BLaER1 (cell line): ENCODE results near the gene PCDHAC2.

Source experiments
- H3K27ac ChIP-seq: shearing (Covaris generic); formaldehyde crosslinking; 2 replicates; pipeline ENCODE4 v1.8.1; 2022
- H3K27me3 ChIP-seq: shearing (Covaris generic); formaldehyde crosslinking; 2 replicates; pipeline ENCODE4 v1.8.1; 2022
- H3K36me3 ChIP-seq: shearing (Covaris generic); formaldehyde crosslinking; 2 replicates; pipeline ENCODE4 v1.8.1; 2022
- H3K4me1 ChIP-seq: shearing (Covaris generic); formaldehyde crosslinking; 2 replicates; pipeline ENCODE4 v1.8.1; 2022
- H3K4me2 ChIP-seq: shearing (Covaris generic); formaldehyde crosslinking; 2 replicates; pipeline ENCODE4 v1.8.1; 2022
- H3K4me3 ChIP-seq: shearing (Covaris generic); formaldehyde crosslinking; 2 replicates; pipeline ENCODE4 v1.8.1; 2022
- H3K9ac ChIP-seq: shearing (Covaris generic); formaldehyde crosslinking; 2 replicates; pipeline ENCODE4 v1.8.1; 2022
- H3K9me3 ChIP-seq: shearing (Covaris generic); formaldehyde crosslinking; 2 replicates; pipeline ENCODE4 v1.8.1; 2022
- H4K20me1 ChIP-seq: shearing (Covaris generic); formaldehyde crosslinking; 2 replicates; pipeline ENCODE4 v1.8.1; 2022
- Cebpa-rat ChIP-seq: shearing (Covaris generic); IDR thresholded peaks from 2 replicates; pipeline ENCODE4 v1.8.1; 2022

Gene PCDHAC2

DNA sequence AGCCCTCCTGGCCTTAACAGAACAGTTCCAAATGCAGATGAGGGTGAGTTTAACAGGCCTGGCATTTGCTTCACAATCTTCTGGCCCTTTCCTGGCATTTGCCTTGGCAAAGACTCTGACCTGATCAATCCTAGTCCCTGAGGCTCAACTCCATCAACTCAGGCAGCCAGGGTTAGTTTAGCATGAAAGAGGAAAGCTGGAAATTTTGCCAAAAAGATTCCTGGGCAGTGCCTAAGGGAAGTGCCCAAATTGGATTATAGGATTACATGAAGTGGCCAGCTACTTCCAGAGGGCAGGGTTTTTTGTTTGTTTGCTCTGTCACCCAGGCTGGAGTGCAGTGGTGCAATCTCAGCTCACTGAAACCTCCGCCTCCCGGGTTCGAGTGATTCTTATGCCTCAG lies 36.8 kb downstream of the PCDHAC2 start:
- no peaks in the 10 kb centered on the region for H3K27me3 ChIP-seq
- no peaks in the 10 kb centered on the region for H3K4me1 ChIP-seq
- no peak overlapping the region for H3K9ac ChIP-seq
- H3K36me3 ChIP-seq, result no peaks in the 10 kb centered on the region
- no peak overlapping the region for H3K27ac ChIP-seq
- H3K9me3 ChIP-seq, result no peaks in the 10 kb centered on the region
- H3K4me3 ChIP-seq, result no peak overlapping the region
- H3K4me2 ChIP-seq, result no peak overlapping the region
- no peaks in the 10 kb centered on the region for H4K20me1 ChIP-seq
- no peak for TF ChIP-seq Cebpa-rat

DNA sequence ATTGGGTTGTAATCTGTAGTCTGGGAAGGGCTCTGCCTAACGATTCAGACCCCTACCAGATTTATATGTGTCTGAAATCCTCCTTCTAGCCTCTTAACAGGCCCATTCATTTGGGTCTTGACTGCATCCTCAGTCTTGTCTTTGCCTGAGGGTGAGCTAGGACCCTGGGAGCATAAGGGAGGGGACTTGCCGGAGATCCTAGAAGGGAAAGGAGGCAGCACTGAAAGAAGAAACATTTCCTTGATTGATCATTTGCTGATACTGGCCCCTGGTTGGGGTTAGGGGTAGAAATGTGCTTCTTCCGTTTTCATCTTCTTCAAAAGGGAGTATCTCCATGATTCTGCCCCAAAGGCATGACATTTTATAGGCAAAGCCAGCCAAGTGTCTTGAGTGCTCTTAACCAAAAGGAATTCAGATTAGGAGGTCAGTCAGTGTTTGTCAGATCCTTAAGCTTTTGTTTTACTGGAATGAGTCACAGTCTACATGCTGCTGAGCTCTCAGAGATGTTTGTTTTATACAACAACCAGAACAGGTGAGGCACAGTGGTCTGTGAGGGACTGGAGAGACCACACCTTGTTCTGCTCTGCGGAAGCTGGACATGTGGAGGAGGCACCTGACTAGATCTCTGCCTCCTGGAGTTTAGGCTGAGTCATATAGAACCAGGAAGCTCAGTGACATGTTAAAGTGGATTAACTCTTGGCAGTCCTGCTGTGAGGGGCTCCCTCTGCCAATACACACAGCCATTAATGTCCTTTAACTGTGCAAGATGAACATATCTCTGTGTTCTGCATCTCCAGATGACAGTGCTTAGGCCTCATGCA lies 37.7 kb downstream of the PCDHAC2 start:
- H3K9ac ChIP-seq, result no peak overlapping the region
- no peaks in the 10 kb centered on the region for H3K9me3 ChIP-seq
- TF ChIP-seq Cebpa-rat, result no peak
- no peak overlapping the region for H3K27ac ChIP-seq
- H3K4me1 ChIP-seq, result no peaks in the 10 kb centered on the region
- H3K27me3 ChIP-seq, result no peaks in the 10 kb centered on the region
- H3K4me3 ChIP-seq, result no peak overlapping the region
- H4K20me1 ChIP-seq, result no peaks in the 10 kb centered on the region
- no peak overlapping the region for H3K4me2 ChIP-seq
- H3K36me3 ChIP-seq, result no peaks in the 10 kb centered on the region

DNA sequence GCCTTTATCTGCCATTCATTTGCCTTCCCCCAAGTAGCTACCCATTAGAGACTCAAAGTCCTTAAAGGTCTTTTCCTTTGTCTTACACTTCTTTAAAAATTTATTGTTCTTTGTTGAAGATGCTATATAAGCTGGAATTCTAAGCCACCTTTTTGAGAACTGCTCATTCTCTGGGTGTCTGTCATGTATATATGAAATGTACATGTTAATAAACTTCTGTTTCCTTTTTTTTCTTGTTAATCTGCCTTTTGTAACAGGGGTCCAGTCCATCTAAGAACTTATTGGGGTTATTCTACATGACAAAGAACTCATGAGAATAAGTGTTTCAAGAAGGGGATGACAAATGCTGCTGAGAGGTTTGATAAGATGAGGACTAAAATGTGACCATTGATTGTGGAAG lies 41.5 kb downstream of the PCDHAC2 start:
- Histone ChIP-seq H3K4me2 (no peak overlapping the region), H4K20me1 (no peaks in the 10 kb centered on the region), H3K9me3 (no peaks in the 10 kb centered on the region), H3K27me3 (no peaks in the 10 kb centered on the region), H3K36me3 (no peaks in the 10 kb centered on the region), H3K4me3 (no peak overlapping the region), H3K9ac (no peak overlapping the region), H3K27ac (no peak overlapping the region), H3K4me1 (no peaks in the 10 kb centered on the region)
- TF ChIP-seq Cebpa-rat, result no peak

DNA sequence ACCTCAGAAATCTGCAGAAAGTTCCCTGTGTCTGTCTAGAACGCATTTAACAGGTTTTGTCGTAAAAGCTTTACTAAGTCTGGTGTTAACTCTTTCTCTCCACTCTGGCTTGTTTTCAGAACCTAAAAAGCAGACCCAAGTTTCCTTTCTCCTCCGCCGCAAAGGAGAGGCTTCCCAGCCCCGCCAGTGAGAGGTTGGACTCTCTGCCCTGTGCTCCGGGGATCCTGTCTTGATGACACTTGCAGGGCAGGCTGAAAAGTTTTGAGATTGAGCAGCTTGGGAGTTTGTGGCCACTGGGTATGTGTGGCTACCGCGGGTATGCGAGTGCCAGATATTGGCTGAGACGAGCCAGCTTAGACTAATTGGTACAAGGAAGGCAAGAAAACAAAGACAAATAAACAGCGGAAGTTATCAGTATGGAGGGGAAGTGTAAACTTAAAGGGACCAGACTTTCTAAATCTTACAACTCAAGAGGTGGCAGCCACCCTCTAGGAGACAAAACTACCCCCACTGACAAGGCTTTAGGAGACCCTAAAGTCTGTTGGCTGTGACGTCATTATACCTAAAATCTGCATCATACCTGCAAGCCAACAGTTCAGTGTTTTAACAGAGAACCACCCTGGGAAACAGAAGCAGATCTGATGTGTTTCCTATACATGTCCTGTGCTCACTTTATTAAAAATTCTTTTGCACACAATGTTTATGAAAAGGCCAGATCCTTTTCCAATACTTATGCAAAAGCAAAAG lies 43.9 kb downstream of the PCDHAC2 start:
- Histone ChIP-seq H3K9ac (no peak overlapping the region), H3K36me3 (no peaks in the 10 kb centered on the region), H3K9me3 (no peaks in the 10 kb centered on the region), H3K4me2 (no peak overlapping the region), H3K27me3 (no peaks in the 10 kb centered on the region), H3K4me3 (no peak overlapping the region), H4K20me1 (no peaks in the 10 kb centered on the region), H3K27ac (no peak overlapping the region), H3K4me1 (0 out of 2 replicates have a peak, but pooled peaks cover 4% of the 10 kb centered on the region)
- TF ChIP-seq Cebpa-rat, result no peak

DNA sequence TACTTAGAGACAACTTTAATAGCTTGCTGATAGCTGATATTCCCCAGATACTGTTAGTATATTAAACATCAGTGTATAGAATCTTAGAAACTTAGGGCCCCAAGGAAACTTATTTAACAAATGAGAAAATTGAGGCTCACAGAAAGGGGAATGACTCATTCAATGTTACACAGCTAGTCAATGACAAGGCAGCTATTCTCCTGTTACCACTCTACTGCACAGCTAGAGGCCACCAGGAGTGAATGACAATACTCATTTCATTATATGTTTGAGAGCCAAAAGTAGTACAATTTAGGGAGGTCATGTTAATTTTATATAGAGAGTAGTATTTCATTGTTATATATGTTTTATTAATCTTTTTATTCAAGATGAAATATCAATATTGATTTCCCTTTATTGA lies 51.7 kb downstream of the PCDHAC2 start:
- H3K4me1 ChIP-seq, result 0 out of 2 replicates have a peak, but pooled peaks cover 4% of the 10 kb centered on the region
- H3K36me3 ChIP-seq, result no peaks in the 10 kb centered on the region
- H3K4me2 ChIP-seq, result no peak overlapping the region
- H3K4me3 ChIP-seq, result no peak overlapping the region
- H3K27ac ChIP-seq, result no peak overlapping the region
- H3K9me3 ChIP-seq, result no peaks in the 10 kb centered on the region
- H3K9ac ChIP-seq, result no peak overlapping the region
- no peaks in the 10 kb centered on the region for H3K27me3 ChIP-seq
- no peak for TF ChIP-seq Cebpa-rat
- no peaks in the 10 kb centered on the region for H4K20me1 ChIP-seq
